HG03432 (cell line): ENCODE data around the gene SEMA4C.

Experiments used
- ATAC-seq: cut with Tn5 transposase; IDR thresholded peaks from one replicate; pipeline ENCODE4 v1.9.1; 2021; ENCODE audit warnings: mild to moderate bottlenecking, moderate library complexity; ENCODE audit not compliant: unreplicated experiment

SEMA4C gene

DNA sequence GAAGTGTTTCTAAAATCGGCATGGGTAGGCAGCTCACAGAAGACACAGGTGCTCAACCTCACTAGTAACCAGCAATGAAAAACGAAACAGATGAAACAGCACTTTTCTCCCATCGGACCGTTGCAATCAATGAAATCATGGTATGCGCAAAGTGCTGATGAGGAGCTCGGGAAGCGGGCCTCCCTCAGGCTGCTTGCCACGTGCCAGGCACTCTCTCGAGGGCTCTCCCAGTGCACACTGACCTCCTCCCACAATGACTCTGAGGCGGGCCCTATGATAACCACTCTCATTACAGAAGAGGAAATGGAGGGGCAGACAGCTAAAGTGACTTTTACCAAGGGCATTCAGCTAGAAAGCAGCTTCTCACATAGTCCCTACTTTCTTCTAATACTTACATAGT is 22.3 kb downstream of the SEMA4C start:
- no peak for ATAC-seq

- ATAC-seq = no peak
Measured at GRCh38 chr2:96846825-96847224, 23.1 kb downstream of the SEMA4C start.

DNA sequence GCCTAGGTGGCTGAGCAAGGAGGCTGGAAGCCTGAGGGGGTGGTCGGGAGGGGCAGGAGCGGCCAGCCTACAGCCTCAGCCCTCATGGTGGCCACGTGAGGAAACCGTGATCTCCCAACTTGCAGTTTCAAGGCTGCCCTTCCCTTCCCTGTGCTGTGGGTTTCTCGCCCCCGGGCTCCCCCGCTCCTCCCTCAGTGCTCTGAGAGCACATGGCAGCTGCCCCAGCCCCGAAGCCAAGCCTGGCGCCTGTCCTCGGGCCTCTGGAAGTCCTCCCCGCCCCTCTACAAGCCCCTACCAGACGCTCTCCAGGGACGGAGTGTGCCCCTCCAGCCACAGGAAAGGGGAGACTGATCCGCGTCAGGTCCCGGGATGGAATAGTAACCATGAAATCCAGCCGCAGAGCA is 25.5 kb downstream of the SEMA4C start:
- no peak for ATAC-seq

DNA sequence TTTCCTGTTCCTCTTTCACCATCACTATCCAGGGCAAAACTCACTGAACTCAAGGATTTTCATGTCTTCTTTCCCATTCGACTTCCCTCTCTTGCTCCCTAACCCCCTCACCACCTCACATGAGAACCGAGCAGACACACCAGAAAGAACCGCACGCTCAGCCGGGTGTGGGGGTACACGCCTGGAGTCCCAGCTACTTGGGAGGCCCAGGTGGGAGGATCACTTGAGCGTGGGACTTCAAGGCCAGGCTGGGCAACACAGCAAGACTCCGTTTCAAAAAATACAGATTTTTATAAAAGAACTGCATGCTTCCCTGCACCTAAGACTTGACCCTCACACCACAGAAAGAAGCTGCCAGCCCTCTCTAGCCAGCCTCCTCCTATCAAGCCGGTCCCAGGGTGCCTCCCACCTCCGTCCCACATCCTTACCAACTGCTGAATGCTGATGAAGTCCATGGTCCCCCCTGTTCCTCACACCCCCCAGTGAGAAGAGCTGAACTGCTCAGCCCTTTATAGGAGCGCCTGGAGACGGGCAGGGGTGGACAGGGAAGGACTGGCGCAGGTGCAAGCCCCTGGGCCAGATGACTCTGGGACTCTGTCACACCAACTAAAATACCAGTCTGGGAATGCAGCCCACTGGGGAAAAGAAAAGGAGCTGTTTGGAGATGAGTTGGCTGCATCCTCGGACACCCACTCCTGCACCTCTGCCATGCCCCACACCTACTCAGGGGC is 26.2 kb downstream of the SEMA4C start, which contains the start of gene ANKRD23:
Gene ANKRD23, minus strand, starts transcription at position 484 of the 731 bp plus-strand sequence. Its CDS starts 29 bp downstream, at position 455.
- ATAC-seq = no peak

- ATAC-seq = no peak
Measured at GRCh38 chr2:96842600-96842999, 27.3 kb downstream of the SEMA4C start.

DNA sequence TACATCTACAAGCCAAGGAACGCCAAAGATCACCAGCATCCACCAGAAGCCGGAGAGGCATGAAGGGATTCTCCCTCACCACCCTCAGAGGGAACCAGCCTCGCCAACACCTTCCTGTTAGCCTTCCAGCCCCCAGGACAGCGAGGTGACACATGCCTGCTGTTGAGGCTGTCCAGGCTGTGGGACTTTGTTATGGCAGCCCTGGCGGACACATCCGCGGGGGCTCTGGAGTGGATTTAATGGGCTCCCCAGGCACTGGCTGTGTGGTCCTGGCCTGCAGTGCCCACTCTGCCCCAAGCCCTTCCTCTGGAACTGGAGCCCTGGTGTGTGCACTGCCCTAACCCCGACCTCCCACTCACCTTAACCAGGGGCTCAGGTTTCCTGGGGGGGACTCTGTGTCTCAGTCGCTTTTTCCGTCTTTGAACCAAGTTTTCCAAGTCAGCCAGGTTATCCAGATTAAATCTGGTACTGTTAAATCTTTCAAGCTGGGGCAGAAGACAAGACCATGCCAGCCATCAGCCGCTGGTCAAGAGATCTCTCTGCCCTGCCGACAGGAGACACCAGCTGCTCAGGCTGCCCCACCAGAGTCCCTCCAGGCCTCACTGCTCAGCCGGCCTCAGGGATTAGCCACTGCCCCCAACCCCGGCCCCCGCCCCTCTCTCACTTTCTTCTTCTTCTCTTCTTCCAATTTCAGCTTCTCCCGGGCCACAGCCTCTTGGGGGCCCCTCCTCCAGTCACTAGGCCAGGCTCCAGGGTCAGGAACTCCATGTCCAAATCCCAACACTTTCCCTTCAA is 28.0 kb downstream of the SEMA4C start:
- ATAC-seq = no peak

GRCh38 chr2:96839875-96840850 is 29.7 kb downstream of the SEMA4C start:
- ATAC-seq = no peak

- peak; percentile 80 for ATAC-seq
Measured at GRCh38 chr2:96839293-96839874, 30.5 kb downstream of the SEMA4C start.

GRCh38 chr2:96838345-96839292 is 31.3 kb downstream of the SEMA4C start:
- ATAC-seq = peak; percentile 4

DNA sequence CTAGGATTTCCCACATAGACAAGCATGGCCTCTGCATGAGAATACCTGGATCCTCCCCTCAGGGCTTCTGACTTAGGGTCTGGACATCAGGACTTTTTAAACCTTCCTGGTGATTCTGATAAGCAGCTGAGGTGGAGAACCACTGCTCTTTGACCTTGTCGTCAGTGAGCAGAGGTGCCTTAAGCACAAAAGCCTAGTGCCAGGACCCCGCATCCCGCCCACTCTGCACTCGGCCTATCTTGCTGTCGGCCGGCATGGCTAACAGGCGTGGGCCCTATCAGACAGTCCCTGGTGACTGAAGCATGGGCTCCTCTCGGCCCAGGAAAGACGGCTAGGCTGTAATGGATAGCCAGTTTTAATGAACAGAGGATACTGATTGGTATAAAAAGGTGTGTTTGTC is 32.3 kb downstream of the SEMA4C start:
- ATAC-seq = no peak

DNA sequence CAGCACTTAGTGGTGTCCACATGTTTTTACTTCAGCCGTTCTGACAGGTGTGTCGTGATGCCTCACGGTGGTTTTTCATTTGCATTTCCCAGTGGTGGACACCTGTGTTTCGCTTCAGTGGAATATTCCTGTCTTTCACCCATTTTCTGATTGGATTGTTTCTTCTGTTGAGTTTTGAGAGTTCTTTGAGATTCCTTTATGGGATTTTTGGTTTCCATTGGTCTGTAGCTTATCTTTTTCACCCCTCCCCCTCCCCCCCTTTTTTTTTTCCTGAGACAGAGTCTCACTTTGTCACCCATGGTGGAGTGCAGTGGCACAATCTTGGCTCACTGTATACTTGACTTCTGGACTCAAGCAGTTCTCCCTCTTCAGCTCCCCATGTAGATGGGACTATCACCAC is 34.0 kb downstream of the SEMA4C start:
- ATAC-seq = no peak

DNA sequence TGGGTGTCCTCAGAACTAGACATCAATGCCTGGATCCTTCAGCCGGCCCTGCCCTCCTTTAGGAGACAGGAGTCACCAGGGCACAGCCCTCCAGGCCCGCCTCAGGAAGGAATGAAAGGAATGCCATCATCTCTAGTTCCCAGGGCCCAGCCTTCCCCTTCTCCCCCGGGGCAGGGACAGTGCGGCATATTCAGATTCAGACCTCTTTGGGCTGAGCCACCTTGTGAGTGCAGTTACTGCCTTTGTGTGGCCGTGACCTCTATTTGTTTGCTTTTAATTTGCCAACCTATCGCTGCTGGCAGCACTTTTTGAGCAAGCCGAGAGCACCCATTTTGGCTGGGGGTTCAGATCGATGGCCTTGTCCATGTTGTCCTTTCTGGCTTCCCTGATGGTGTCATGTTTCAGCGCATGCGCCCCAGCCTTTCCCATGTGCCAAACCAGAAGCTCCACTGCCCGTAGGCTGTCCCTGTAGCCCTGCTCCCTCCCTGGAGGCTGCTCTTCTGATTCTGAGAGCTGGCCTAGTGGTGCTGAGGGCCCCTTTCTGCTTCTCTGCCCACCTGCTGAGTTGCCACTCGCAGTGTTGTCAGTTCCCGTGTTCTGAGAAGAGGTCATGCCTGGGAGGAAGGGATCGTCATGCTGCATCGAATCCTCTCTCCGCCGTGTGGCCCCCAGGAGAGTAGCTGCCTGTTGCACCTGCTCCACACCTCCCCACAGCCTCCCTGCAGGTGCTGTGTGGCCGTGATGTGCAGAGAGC is 36.9 kb downstream of the SEMA4C start:
- no peak for ATAC-seq

GRCh38 chr2:96832408-96832753 is 37.5 kb downstream of the SEMA4C start:
- ATAC-seq = no peak

DNA sequence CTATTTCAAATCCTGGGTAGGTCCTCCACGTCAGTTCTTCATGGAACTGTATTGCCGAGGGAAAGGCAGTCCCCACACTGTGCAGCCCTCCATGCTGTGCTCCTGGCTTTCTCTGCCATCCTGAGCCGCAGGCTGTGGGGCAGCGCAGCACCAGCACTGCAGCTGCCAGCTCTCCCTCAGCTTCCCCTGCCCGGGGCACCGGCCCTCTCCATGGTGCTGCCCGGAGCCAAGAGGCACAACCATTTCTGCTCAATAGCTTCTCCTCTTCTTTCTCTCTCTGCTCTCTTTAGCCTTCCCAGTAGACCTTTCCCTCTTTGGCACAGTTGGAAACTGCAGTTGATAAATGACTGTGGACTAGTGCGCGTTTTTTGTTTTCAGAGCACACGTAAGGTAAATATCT is 38.2 kb downstream of the SEMA4C start:
- ATAC-seq = no peak

DNA sequence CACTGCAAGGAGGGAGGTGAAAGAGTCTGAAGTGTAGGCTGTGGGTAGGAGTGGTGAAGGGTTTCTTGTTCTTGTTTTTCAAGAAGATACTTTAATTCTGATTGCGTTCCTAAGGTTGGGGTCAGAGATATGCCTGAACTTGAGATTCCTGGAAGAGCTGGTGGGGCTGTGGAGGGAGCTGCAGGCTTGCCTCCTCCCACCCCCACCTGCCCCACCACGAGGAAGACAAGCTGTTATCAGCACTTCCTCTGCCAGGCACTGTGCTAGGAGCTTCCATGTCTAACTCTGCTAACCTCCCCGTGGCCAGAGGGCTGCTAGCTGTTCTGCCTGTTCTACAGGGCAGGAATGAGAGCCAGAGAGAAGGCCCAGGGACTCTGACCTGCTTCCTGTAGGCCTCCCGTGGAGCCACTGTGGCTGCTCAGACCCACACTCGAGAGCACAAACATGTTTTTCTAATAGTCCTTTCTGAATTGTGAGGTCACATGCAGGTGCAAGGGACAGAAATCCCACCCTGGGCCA is 39.8 kb downstream of the SEMA4C start:
- ATAC-seq = no peak

DNA sequence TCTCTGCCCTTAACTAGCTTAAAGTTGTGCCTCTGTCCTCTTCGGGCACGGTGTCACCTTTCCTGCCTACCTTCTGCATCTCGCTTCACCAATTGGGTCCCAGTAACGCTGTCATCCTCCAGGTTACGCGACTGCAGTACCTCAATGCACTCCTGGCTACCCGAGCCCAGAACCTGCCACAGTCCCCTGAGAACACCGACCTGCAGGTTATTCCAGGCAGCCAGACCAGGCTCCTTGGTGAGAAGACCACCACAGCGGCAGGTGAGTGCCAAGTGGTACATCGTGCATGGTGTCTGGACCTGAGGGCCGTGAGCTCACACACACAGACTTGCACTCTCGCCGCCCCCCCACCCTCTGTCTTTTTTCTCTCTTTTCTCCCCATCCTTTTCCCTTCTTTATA is 41.0 kb downstream of the SEMA4C start:
- no peak for ATAC-seq

- ATAC-seq = no peak
Measured at GRCh38 chr2:96828436-96828835, 41.4 kb downstream of the SEMA4C start.

GRCh38 chr2:96826546-96827278 is 43.2 kb downstream of the SEMA4C start:
- no peak for ATAC-seq
